ENCODE measurements around the gene UGT1A6.
"Not testable (repeated sequence)": the region's sequence is repeated elsewhere in the genome, so short reads cannot be mapped to it uniquely, and the experiment has no call there.

GRCh38 chr2:233700842-233701241, 8.2 kb downstream of the UGT1A6 start:
- not testable (repeated sequence) for TF ChIP-seq POLR2A (IDR thresholded peaks at IDR 0.05); CTCF (IDR thresholded peaks at IDR 0.05 in 4 of 5, conservative IDR thresholded peaks at IDR 0.05 in 1 of 5)
